ENCODE data around the gene UACA. TPM values are rescaled to one million over a fixed set of nuclear protein-coding genes. Genes with fewer than 3 reads are reported as not detected.

UACA gene
- total RNA-seq, 2 donors from 2014 or later, result 49.7 to 67.1 TPM

GRCh38 chr15:70669966-70670658, 93.2 kb downstream of the UACA start:
- no peaks in the 10 kb centered on the region for H3K9me3 Mint-ChIP-seq
- no peak overlapping the region for H3K27ac ChIP-seq (ENCODE audit: low read depth, low read length)
- TF ChIP-seq CTCF (conservative IDR thresholded peaks at IDR 0.05), result no peak
- H3K4me3 ChIP-seq (ENCODE audit: low read length), result no peak overlapping the region
- no peaks in the 10 kb centered on the region for H3K27me3 Mint-ChIP-seq (ENCODE audit: insufficient read depth)
- H3K36me3 Mint-ChIP-seq (ENCODE audit: low read depth), result no peaks in the 10 kb centered on the region
- no peak overlapping the region for H3K27ac Mint-ChIP-seq
- no peak for DNase-seq
- H3K36me3 ChIP-seq (ENCODE audit: control insufficient read depth, insufficient read depth, low read length), result peaks cover 58% of the 10 kb centered on the region
- WGBS, 2 experiments (ENCODE audit: insufficient coverage in 1 of 2, insufficient read length in 1 of 2), result 73 to 82% methylated on average over 7 to 8 of the region's 8 CpGs
- H3K4me1 Mint-ChIP-seq, result no peaks in the 10 kb centered on the region
- H3K9ac ChIP-seq (ENCODE audit: extremely low read depth, low read length, poor library complexity, severe bottlenecking), result no peak overlapping the region
- no peak overlapping the region for H3K4me3 Mint-ChIP-seq
- no peaks in the 10 kb centered on the region for H3K9me3 ChIP-seq (ENCODE audit: control insufficient read depth, low read length)
- no peaks in the 10 kb centered on the region for H3K4me1 ChIP-seq (ENCODE audit: control insufficient read depth, insufficient read depth, low read length)
- no peaks in the 10 kb centered on the region for H3K27me3 ChIP-seq (ENCODE audit: control insufficient read depth, insufficient read depth, low read length, poor library complexity, severe bottlenecking)

GRCh38 chr15:70669006-70669602, 94.3 kb downstream of the UACA start:
- no peaks in the 10 kb centered on the region for H3K27me3 ChIP-seq (ENCODE audit: control insufficient read depth, insufficient read depth, low read length, poor library complexity, severe bottlenecking)
- no peak overlapping the region for H3K27ac Mint-ChIP-seq
- peaks cover 1% of the 10 kb centered on the region for H3K36me3 Mint-ChIP-seq (ENCODE audit: low read depth)
- H3K4me1 ChIP-seq (ENCODE audit: control insufficient read depth, insufficient read depth, low read length), result no peaks in the 10 kb centered on the region
- H3K9ac ChIP-seq (ENCODE audit: extremely low read depth, low read length, poor library complexity, severe bottlenecking), result no peak overlapping the region
- H3K4me1 Mint-ChIP-seq, result no peaks in the 10 kb centered on the region
- H3K27ac ChIP-seq (ENCODE audit: low read depth, low read length), result no peak overlapping the region
- H3K36me3 ChIP-seq (ENCODE audit: control insufficient read depth, insufficient read depth, low read length), result peaks cover 61% of the 10 kb centered on the region
- H3K4me3 ChIP-seq (ENCODE audit: low read length), result no peak overlapping the region
- H3K9me3 ChIP-seq (ENCODE audit: control insufficient read depth, low read length), result peaks cover 2% of the 10 kb centered on the region
- DNase-seq, result no peak
- 73 to 90% methylated on average over 2 to 4 of the region's 4 CpGs for WGBS, 2 experiments (ENCODE audit: insufficient coverage in 1 of 2, insufficient read length in 1 of 2)
- no peaks in the 10 kb centered on the region for H3K27me3 Mint-ChIP-seq (ENCODE audit: insufficient read depth)
- no peak overlapping the region for H3K4me3 Mint-ChIP-seq
- TF ChIP-seq CTCF (conservative IDR thresholded peaks at IDR 0.05), result no peak
- no peaks in the 10 kb centered on the region for H3K9me3 Mint-ChIP-seq

- H3K4me3 Mint-ChIP-seq, result no peak overlapping the region
Observed at GRCh38 chr15:70665599-70665998, 97.8 kb downstream of the UACA start.

More at GRCh38 chr15:70665599-70665998, 97.8 kb downstream of the UACA start:
- Histone ChIP-seq H3K4me3 (ENCODE audit: low read length) (no peak overlapping the region), H3K9me3 (ENCODE audit: control insufficient read depth, low read length) (peaks cover 4% of the 10 kb centered on the region), H3K4me1 (ENCODE audit: control insufficient read depth, insufficient read depth, low read length) (no peaks in the 10 kb centered on the region), H3K27me3 (ENCODE audit: control insufficient read depth, insufficient read depth, low read length, poor library complexity, severe bottlenecking) (no peaks in the 10 kb centered on the region), H3K27ac (ENCODE audit: low read depth, low read length) (no peak overlapping the region), H3K36me3 (ENCODE audit: control insufficient read depth, insufficient read depth, low read length) (peaks cover 53% of the 10 kb centered on the region), H3K9ac (ENCODE audit: extremely low read depth, low read length, poor library complexity, severe bottlenecking) (no peak overlapping the region)
- Mint-ChIP-seq H3K27me3 (ENCODE audit: insufficient read depth) (no peaks in the 10 kb centered on the region), H3K4me1 (no peaks in the 10 kb centered on the region), H3K27ac (no peak overlapping the region), H3K9me3 (no peaks in the 10 kb centered on the region), H3K36me3 (ENCODE audit: low read depth) (peaks cover 9% of the 10 kb centered on the region)
- no CpG with 5 or more reads among the region's 1 CpG for WGBS, 2 experiments (ENCODE audit: insufficient coverage in 1 of 2, insufficient read length in 1 of 2)
- no peak for DNase-seq
- TF ChIP-seq CTCF (conservative IDR thresholded peaks at IDR 0.05), result no peak
